Stimulated activated CD8-positive, alpha-beta memory T cell treated with anti-CD3 and anti-CD28 coated beads, Interleukin-4, amount 100 ng/mL, for 48 hours (primary cell): ENCODE data around the gene ZFAND2A.

Experiments used
- DNase-seq: peaks from one replicate; pipeline ENCODE4 v3.0.0-alpha.2; 2020

The ZFAND2A gene

GRCh38 chr7:1104516-1105179 is 55.3 kb downstream of the ZFAND2A start:
- no peak for DNase-seq

- no peak for DNase-seq
These were observed 56.0 kb downstream of the ZFAND2A start for GRCh38 chr7:1103789-1104515.

- DNase-seq = peak; percentile 61
These were observed 56.8 kb downstream of the ZFAND2A start for GRCh38 chr7:1103009-1103788.
